ENCODE measurements around the gene PTPRN2. TPM values are rescaled to one million over a fixed set of nuclear protein-coding genes. Genes with fewer than 3 reads are reported as not detected.

PTPRN2 gene
- total and polyA plus RNA-seq, 2 donors (not counting 3 experiments of a cell fraction or from before 2014, with no cell fraction given) = 0.62 to 0.88 TPM

GRCh38 chr7:158544708-158545107, 42.9 kb downstream of the PTPRN2 start:
- no TSS peak for BruUV-seq (replicated peaks)
- intact Hi-C loops (cut with micrococcal nuclease) (no loop called here), dilution Hi-C loops (cut with MboI; ENCODE audit: extremely low pct_ligation_motif_present, low sequenced_read_pairs) (no loop called here)
- Histone ChIP-seq H3K4me1 (ENCODE audit: control insufficient read depth, extremely low read depth, insufficient read depth, low read length) (no peaks in the 10 kb centered on the region), H3K4me3 (replicated peaks in 1 of 3; ENCODE audit: insufficient read depth in 1 of 3, low read depth in 1 of 3, low read length in 3 of 3) (no peak overlapping the region), H3K4me2 (ENCODE audit: insufficient read depth, low read length) (no peak overlapping the region), H3K36me3 (ENCODE audit: control insufficient read depth in 2 of 2, extremely low read depth in 1 of 2, insufficient read depth in 2 of 2, low read length in 2 of 2) (no peaks in the 10 kb centered on the region), H3K79me2 (ENCODE audit: control insufficient read depth, insufficient read depth, low read length) (no peaks in the 10 kb centered on the region), H3K27me3 (ENCODE audit: control insufficient read depth in 2 of 2, insufficient read depth in 2 of 2, low read length in 2 of 2) (no peaks in the 10 kb centered on the region), H3K27ac (ENCODE audit: insufficient read depth, low read depth, low read length) (no peak overlapping the region), H3K9me3 (replicated peaks; ENCODE audit: control insufficient read depth, insufficient read depth, low read length) (no peaks in the 10 kb centered on the region), H2AFZ (ENCODE audit: low read depth, low read length) (no peak overlapping the region), H4K20me1 (replicated peaks; ENCODE audit: control insufficient read depth, extremely low read depth, insufficient read depth, low read length) (no peaks in the 10 kb centered on the region), H3K9ac (replicated peaks; ENCODE audit: extremely low read depth, insufficient read depth, low read length) (no peak overlapping the region), H3K9me1 (replicated peaks; ENCODE audit: control insufficient read depth, extremely low read depth, insufficient read depth, low read length) (no peaks in the 10 kb centered on the region)
- no peak for FAIRE-seq
- TF ChIP-seq GATA2 (IDR thresholded peaks at IDR 0.05; ENCODE audit: insufficient read depth, insufficient read length, low read depth, low read length) (no peak), CTCF (IDR thresholded peaks at IDR 0.05; ENCODE audit: extremely low read depth in 1 of 2, insufficient read depth in 1 of 2, low read depth in 1 of 2, low read length in 2 of 2) (no peak), MYC (IDR thresholded peaks at IDR 0.05; ENCODE audit: low read depth, low read length) (no peak), POLR2A (IDR thresholded peaks at IDR 0.05; ENCODE audit: low read depth, low read length) (no peak), MAX (IDR thresholded peaks at IDR 0.05; ENCODE audit: insufficient read depth, insufficient read length) (no peak), EZH2 (IDR thresholded peaks at IDR 0.05; ENCODE audit: borderline replicate concordance, low read depth, low read length, severe bottlenecking) (no peak), JUN (IDR thresholded peaks at IDR 0.05; ENCODE audit: borderline replicate concordance, insufficient read depth, insufficient read length, low read depth) (no peak), FOS (IDR thresholded peaks at IDR 0.05; ENCODE audit: borderline replicate concordance, insufficient read depth, low read length) (no peak), POLR2AphosphoS5 (IDR thresholded peaks at IDR 0.05; ENCODE audit: insufficient read depth, low read depth, low read length) (no peak)
- CTCF ChIA-PET = no interaction called here
- POLR2A ChIA-PET = no interaction called here
- DNase-seq (ENCODE audit: low read depth, low spot score) = no peak

All from endothelial cell of umbilical vein (primary cell).